GM12864 (cell line): ENCODE results near the gene SETD1B.

ENCODE experiments used
- DNase-seq: peaks from one replicate; pipeline ENCODE4 v3.0.0-alpha.2; 2011; ENCODE audit warnings: low read depth
- H3K4me3 ChIP-seq: 2 replicates; pipeline ENCODE4 v1.5.1; 2011; ENCODE audit warnings: mild to moderate bottlenecking, low read depth, low read length, control low read depth
- CTCF ChIP-seq: IDR thresholded peaks from 2 replicates; pipeline ENCODE4 v1.5.1; 2011; ENCODE audit warnings: low read depth, mild to moderate bottlenecking, moderate library complexity, low read length, control low read depth, inconsistent platforms; ENCODE audit errors: missing control alignments

SETD1B gene

DNA sequence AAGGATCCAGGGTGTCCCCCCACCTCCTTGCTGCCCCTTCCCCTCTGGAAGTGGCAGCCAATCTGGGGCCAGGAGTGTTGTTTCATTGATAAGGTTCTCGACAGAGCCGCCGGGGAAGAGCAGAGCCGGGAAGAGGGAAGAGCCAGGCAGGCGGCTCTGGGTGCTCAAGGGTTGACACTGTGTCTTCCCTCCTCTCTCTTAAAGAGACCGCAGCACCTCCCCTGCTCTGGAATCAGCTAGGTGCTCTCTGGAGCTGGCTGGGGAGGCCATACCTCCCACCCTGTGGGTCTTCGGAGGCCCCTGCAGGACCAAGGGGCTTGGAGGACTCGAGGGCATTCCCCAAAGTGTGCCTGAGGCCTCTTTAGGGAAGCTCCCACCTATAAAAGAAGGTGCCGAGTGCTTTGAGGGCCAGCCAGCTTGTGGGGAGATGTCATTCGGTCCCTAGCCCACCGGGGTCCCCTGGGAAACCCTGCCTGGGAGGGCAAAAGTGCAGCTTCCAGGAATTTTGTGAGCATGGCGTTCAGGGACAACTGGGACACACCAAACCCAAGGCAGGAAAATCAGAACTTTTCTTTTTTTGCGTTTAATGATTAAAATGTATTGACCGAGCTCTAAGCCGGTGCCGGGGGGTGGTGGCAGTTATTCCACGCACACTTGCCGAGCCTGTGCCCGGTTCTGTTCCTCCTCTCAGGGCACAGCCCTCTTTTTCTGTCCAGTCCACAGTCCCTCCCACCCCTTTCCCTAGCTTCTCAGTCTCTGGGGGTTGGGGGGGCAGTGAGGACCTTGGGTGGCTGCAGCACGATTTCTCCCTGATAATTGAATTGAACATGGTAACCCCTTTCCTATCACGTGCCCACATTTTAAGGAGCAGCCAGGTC lies 3.0 kb downstream of the SETD1B start:
- H3K4me3 ChIP-seq, result peak overlapping the region; percentile 79
- TF ChIP-seq CTCF, result no peak
- no peak for DNase-seq

- no peak overlapping the region for H3K4me3 ChIP-seq
- TF ChIP-seq CTCF, result no peak
- no peak for DNase-seq
Measured at GRCh38 chr12:121807642-121808347, 4.0 kb downstream of the SETD1B start.

DNA sequence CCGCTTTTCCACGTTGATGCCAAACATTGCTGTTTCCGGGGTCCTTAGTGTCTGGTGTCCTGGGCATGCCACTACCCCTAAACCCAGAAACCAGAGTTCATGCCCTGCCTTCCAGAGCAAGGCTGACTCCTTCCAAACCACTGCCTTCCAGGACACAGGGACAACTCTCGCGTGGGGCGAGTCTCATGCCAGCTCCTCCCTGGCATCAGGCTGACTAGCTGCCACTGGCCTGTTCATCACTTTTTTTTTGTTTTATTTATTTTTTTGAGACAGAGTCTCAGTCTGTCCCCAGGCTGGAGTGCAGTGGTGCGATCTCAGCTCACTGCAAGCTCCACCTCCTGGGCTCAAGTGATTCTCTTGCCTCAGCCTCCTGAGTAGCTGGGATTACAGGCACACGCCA lies 4.8 kb downstream of the SETD1B start:
- H3K4me3 ChIP-seq, result no peak overlapping the region
- no peak for DNase-seq
- no peak for TF ChIP-seq CTCF

GRCh38 chr12:121809712-121810116 lies 5.9 kb downstream of the SETD1B start:
- no peak for DNase-seq
- no peak overlapping the region for H3K4me3 ChIP-seq
- TF ChIP-seq CTCF, result no peak

- H3K4me3 ChIP-seq, result no peak overlapping the region
- no peak for TF ChIP-seq CTCF
- DNase-seq, result no peak
Measured at GRCh38 chr12:121810234-121810817, 6.5 kb downstream of the SETD1B start.

DNA sequence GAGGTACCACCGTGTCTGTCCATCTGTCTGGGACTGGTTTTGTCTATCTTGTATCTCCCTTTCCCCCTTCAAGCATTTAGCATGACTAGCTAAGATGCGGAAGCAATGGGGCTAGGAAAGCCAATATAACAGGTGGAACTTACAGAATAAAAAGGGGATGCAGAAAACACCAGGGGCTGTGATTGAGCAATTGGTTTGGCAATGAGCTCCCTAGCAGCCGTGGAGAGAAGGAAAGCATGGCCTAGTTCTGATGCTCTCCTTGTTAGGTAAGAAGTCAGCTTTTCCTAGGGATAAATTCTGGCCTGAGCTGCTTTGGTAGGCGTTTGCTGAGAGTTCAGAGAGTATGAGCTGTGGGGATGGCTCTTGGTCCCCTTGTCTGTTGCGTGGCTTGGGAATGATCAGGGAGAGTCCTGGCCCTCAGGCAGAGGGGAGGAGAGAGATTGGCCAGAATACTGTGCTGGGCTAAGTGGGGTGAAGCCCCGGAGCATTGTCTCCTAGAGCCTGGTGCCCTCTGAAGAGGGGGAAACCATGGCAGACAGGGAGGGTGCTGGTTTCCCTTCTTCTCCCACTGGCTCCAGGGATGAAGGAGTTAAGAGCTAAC lies 7.1 kb downstream of the SETD1B start:
- DNase-seq, result no peak
- TF ChIP-seq CTCF, result no peak
- H3K4me3 ChIP-seq, result peak overlapping the region; percentile 56
